Endometrial microvascular endothelial cells (primary cell): ENCODE data around the gene POMP. TPM values are rescaled to one million over a fixed set of nuclear protein-coding genes. Genes with fewer than 3 reads are reported as not detected.

ENCODE experiments used
- in situ Hi-C: cut with HindIII; loops from 2 replicates; pipeline ENCODE4 v1.10.0; 2017; ENCODE audit warnings: low sequenced_read_pairs, low pct_unique_long_range_greater_than_20kb; ENCODE audit errors: inconsistent ontology term
- total RNA-seq: library from RNA; depleted of rRNA; stranded (reverse); fragments of >200 nt; gene quantifications from one replicate; pipeline ENCODE4 v1.2.3, GENCODE V29; 2015; ENCODE audit errors: inconsistent ontology term

The POMP gene
- total RNA-seq, 1 donor from 2014 or later = 118 TPM

- in situ Hi-C loops = no loop called here
Measured at GRCh38 chr13:28636069-28636468, 22.9 kb upstream of the POMP start.

- in situ Hi-C loops = no loop called here
Measured at GRCh38 chr13:28636677-28637317, 22.1 kb upstream of the POMP start.

GRCh38 chr13:28637714-28638355 is 21.1 kb upstream of the POMP start:
- in situ Hi-C loops = no loop called here

GRCh38 chr13:28638756-28639155 is 20.2 kb upstream of the POMP start:
- in situ Hi-C loops = no loop called here

GRCh38 chr13:28640861-28641599 is 17.9 kb upstream of the POMP start:
- in situ Hi-C loops = no loop called here

GRCh38 chr13:28641600-28641926 is 17.4 kb upstream of the POMP start:
- in situ Hi-C loops = no loop called here

- in situ Hi-C loops = no loop called here
Measured at GRCh38 chr13:28650284-28650683, 8.6 kb upstream of the POMP start.

- in situ Hi-C loops = no loop called here
Measured at GRCh38 chr13:28651810-28652401, 7.0 kb upstream of the POMP start.

- in situ Hi-C loops = no loop called here
Measured at GRCh38 chr13:28653111-28653510, 5.8 kb upstream of the POMP start.

- in situ Hi-C loops = no loop called here
Measured at GRCh38 chr13:28654276-28654675, 4.7 kb upstream of the POMP start.

GRCh38 chr13:28655561-28655960 is 3.4 kb upstream of the POMP start:
- in situ Hi-C loops = no loop called here

- in situ Hi-C loops = no loop called here
Measured at GRCh38 chr13:28657784-28658538, 969 bp upstream of the POMP start.

- in situ Hi-C loops = no loop called here
Measured at GRCh38 chr13:28658539-28658795, 463 bp upstream of the POMP start.

GRCh38 chr13:28659621-28659970 is 666 bp downstream of the POMP start:
- in situ Hi-C loops = no loop called here

GRCh38 chr13:28666897-28667488 is 8.1 kb downstream of the POMP start:
- in situ Hi-C loops = no loop called here

- in situ Hi-C loops = no loop called here
Measured at GRCh38 chr13:28671126-28671792, 12.3 kb downstream of the POMP start.

- in situ Hi-C loops = no loop called here
Measured at GRCh38 chr13:28678809-28679208, 19.9 kb downstream of the POMP start.

GRCh38 chr13:28679628-28680027 is 20.7 kb downstream of the POMP start:
- in situ Hi-C loops = no loop called here

- in situ Hi-C loops = no loop called here
Measured at GRCh38 chr13:28680541-28680940, 21.6 kb downstream of the POMP start.
